Naive B cell (primary cell): Measurements from ENCODE around the gene GAB3. TPM values are rescaled to one million over a fixed set of nuclear protein-coding genes. Genes with fewer than 3 reads are reported as not detected.

Source experiments
- ATAC-seq, 2 donors: fragments of 150-1000 bp; cut with Tn5 transposase; 2 replicates each; pipeline ENCODE4 v1.10.0; 2021; ENCODE audit warnings: low read depth in 2 of 2, mild to moderate bottlenecking in 2 of 2, moderate library complexity in 2 of 2
- DNase-seq: peaks from one replicate; pipeline ENCODE4 v3.0.0; 2022
- H3K27ac Mint-ChIP-seq, 6 donors: one replicate each; pipeline ENCODE4 v1.8.0; 2020 to 2022; ENCODE audit warnings: mild to moderate bottlenecking in 6 of 6, mixed read lengths in 6 of 6, moderate library complexity in 5 of 6, inconsistent platforms in 2 of 6
- H3K27me3 Mint-ChIP-seq, 3 donors: one replicate each; pipeline ENCODE4 v1.8.0; 2021 to 2022; ENCODE audit warnings: mixed read lengths in 3 of 3, mild to moderate bottlenecking in 1 of 3
- H3K36me3 Mint-ChIP-seq, 2 donors: one replicate each; pipeline ENCODE4 v1.8.0; 2020 to 2022; ENCODE audit warnings: mixed read lengths in 2 of 2, inconsistent platforms in 1 of 2, mild to moderate bottlenecking in 1 of 2
- H3K4me1 Mint-ChIP-seq, 3 donors: one replicate each; pipeline ENCODE4 v1.8.0; 2020 to 2022; ENCODE audit warnings: mixed read lengths in 3 of 3, inconsistent platforms in 1 of 3, mild to moderate bottlenecking in 1 of 3, moderate library complexity in 1 of 3
- H3K4me3 Mint-ChIP-seq, 8 donors: one replicate each; pipeline ENCODE4 v1.8.0; 2020 to 2022; ENCODE audit warnings: mild to moderate bottlenecking in 8 of 8, mixed read lengths in 8 of 8, moderate library complexity in 8 of 8, inconsistent platforms in 2 of 8
- H3K9me3 Mint-ChIP-seq, 7 donors: one replicate each; pipeline ENCODE4 v1.8.0; 2020 to 2022; ENCODE audit warnings: mixed read lengths in 7 of 7, mild to moderate bottlenecking in 5 of 7, inconsistent platforms in 2 of 7, moderate library complexity in 1 of 7
- polyA plus RNA-seq, 6 donors: library from polyadenylated mRNA; unstranded; fragments of 300-500 nt; fragmentation: Illumina TruSeq; gene quantifications; one replicate each; pipeline ENCODE4 v1.2.3, GENCODE V29; 2021; ENCODE audit warnings: low read depth in 6 of 6

GAB3 gene
- polyA plus RNA-seq, 6 donors from 2014 or later = 2.4 to 4.3 (median 3.6) TPM

GRCh38 chrX:154738011-154738738, 12.7 kb downstream of the GAB3 start:
- Mint-ChIP-seq H3K36me3 (no peaks in the 10 kb centered on the region), H3K9me3 (peaks cover 0 to 7% (median 0%) of the 10 kb centered on the region in 7 donors), H3K4me3 (no peak overlapping the region), H3K27me3 (peaks cover 0 to 8% (median 0%) of the 10 kb centered on the region in 3 donors), H3K27ac (no peak overlapping the region), H3K4me1 (peaks cover 16 to 28% (median 18%) of the 10 kb centered on the region in 3 donors)
- DNase-seq = no peak
- ATAC-seq = no peak

GRCh38 chrX:154737136-154737535, 13.7 kb downstream of the GAB3 start:
- no peak for DNase-seq
- Mint-ChIP-seq H3K36me3 (no peaks in the 10 kb centered on the region), H3K4me3 (no peak overlapping the region), H3K27me3 (peaks cover 0 to 8% (median 0%) of the 10 kb centered on the region in 3 donors), H3K4me1 (peaks cover 24 to 36% (median 26%) of the 10 kb centered on the region in 3 donors), H3K27ac (peak overlapping the region in 3 of 6 donors; percentile 3 to 86 (median 79)), H3K9me3 (peaks cover 0 to 7% (median 0%) of the 10 kb centered on the region in 7 donors)
- no peak for ATAC-seq

- Mint-ChIP-seq H3K27me3 (peaks cover 0 to 8% (median 0%) of the 10 kb centered on the region in 3 donors), H3K4me3 (peak overlapping the region in 2 of 8 donors; percentile 40 to 55), H3K36me3 (no peaks in the 10 kb centered on the region), H3K27ac (peak overlapping the region in 5 of 6 donors; percentile 1 to 87 (median 70)), H3K4me1 (peaks cover 31 to 49% (median 32%) of the 10 kb centered on the region in 3 donors), H3K9me3 (peaks cover 0 to 7% (median 0%) of the 10 kb centered on the region in 7 donors)
- no peak for ATAC-seq
- DNase-seq = no peak
These were observed 15.0 kb downstream of the GAB3 start for GRCh38 chrX:154735695-154736393.

- DNase-seq (no peak), ATAC-seq (peak; percentile 76 to 81)
- peak overlapping the region in 5 of 6 donors; percentile 1 to 87 (median 51) for H3K27ac Mint-ChIP-seq
- H3K27me3 Mint-ChIP-seq = peaks cover 0 to 8% (median 0%) of the 10 kb centered on the region in 3 donors
- H3K9me3 Mint-ChIP-seq = peaks cover 0 to 7% (median 0%) of the 10 kb centered on the region in 7 donors
- H3K36me3 Mint-ChIP-seq = no peaks in the 10 kb centered on the region
- peaks cover 37 to 65% (median 40%) of the 10 kb centered on the region in 3 donors for H3K4me1 Mint-ChIP-seq
- peak overlapping the region; percentile 2 to 77 (median 68) for H3K4me3 Mint-ChIP-seq
These were observed 16.7 kb downstream of the GAB3 start for GRCh38 chrX:154734061-154734781.

- peaks cover 0 to 8% (median 0%) of the 10 kb centered on the region in 3 donors for H3K27me3 Mint-ChIP-seq
- peak overlapping the region in 1 of 8 donors; percentile 5 for H3K4me3 Mint-ChIP-seq
- peaks cover 0 to 7% (median 0%) of the 10 kb centered on the region in 7 donors for H3K9me3 Mint-ChIP-seq
- ATAC-seq (no peak), DNase-seq (no peak)
- no peaks in the 10 kb centered on the region for H3K36me3 Mint-ChIP-seq
- H3K4me1 Mint-ChIP-seq = peaks cover 34 to 65% (median 44%) of the 10 kb centered on the region in 3 donors
- peak overlapping the region in 3 of 6 donors; percentile 22 to 86 (median 59) for H3K27ac Mint-ChIP-seq
These were observed 17.8 kb downstream of the GAB3 start for GRCh38 chrX:154733066-154733425.

GRCh38 chrX:154732421-154733065, 18.3 kb downstream of the GAB3 start:
- H3K9me3 Mint-ChIP-seq = peaks cover 0 to 7% (median 0%) of the 10 kb centered on the region in 7 donors

GRCh38 chrX:154731881-154732280, 19.0 kb downstream of the GAB3 start:
- no peak for DNase-seq

More at GRCh38 chrX:154732421-154733065, 18.3 kb downstream of the GAB3 start:
- H3K4me3 Mint-ChIP-seq = peak overlapping the region in 2 of 8 donors; percentile 5 to 32
- ATAC-seq = no peak
- no peak for DNase-seq
- peak overlapping the region in 5 of 6 donors; percentile 22 to 86 (median 60) for H3K27ac Mint-ChIP-seq
- H3K27me3 Mint-ChIP-seq = peaks cover 0 to 8% (median 0%) of the 10 kb centered on the region in 3 donors
- no peaks in the 10 kb centered on the region for H3K36me3 Mint-ChIP-seq
- peaks cover 34 to 65% (median 47%) of the 10 kb centered on the region in 3 donors for H3K4me1 Mint-ChIP-seq

GRCh38 chrX:154731184-154731583, 19.7 kb downstream of the GAB3 start:
- Mint-ChIP-seq H3K4me3 (no peak overlapping the region), H3K27ac (peak overlapping the region in 1 of 6 donors; percentile 47), H3K4me1 (peaks cover 40 to 68% (median 53%) of the 10 kb centered on the region in 3 donors), H3K27me3 (peaks cover 0 to 8% (median 0%) of the 10 kb centered on the region in 3 donors), H3K36me3 (no peaks in the 10 kb centered on the region), H3K9me3 (peaks cover 0 to 3% (median 0%) of the 10 kb centered on the region in 7 donors)
- no peak for DNase-seq
- no peak for ATAC-seq

More at GRCh38 chrX:154731881-154732280, 19.0 kb downstream of the GAB3 start:
- H3K27ac Mint-ChIP-seq = peak overlapping the region in 1 of 6 donors; percentile 74
- no peak overlapping the region for H3K4me3 Mint-ChIP-seq
- ATAC-seq = no peak
- no peaks in the 10 kb centered on the region for H3K36me3 Mint-ChIP-seq
- peaks cover 0 to 3% (median 0%) of the 10 kb centered on the region in 7 donors for H3K9me3 Mint-ChIP-seq
- peaks cover 37 to 62% (median 53%) of the 10 kb centered on the region in 3 donors for H3K4me1 Mint-ChIP-seq
- H3K27me3 Mint-ChIP-seq = peaks cover 0 to 8% (median 0%) of the 10 kb centered on the region in 3 donors

GRCh38 chrX:154730253-154730891, 20.5 kb downstream of the GAB3 start:
- H3K27ac Mint-ChIP-seq = peak overlapping the region in 3 of 6 donors; percentile 54 to 71 (median 71)
- H3K9me3 Mint-ChIP-seq = no peaks in the 10 kb centered on the region
- peaks cover 0 to 1% (median 0%) of the 10 kb centered on the region in 3 donors for H3K27me3 Mint-ChIP-seq
- DNase-seq = no peak
- no peaks in the 10 kb centered on the region for H3K36me3 Mint-ChIP-seq
- H3K4me1 Mint-ChIP-seq = peaks cover 35 to 61% (median 60%) of the 10 kb centered on the region in 3 donors
- H3K4me3 Mint-ChIP-seq = no peak overlapping the region
- no peak for ATAC-seq

GRCh38 chrX:154729439-154729838, 21.4 kb downstream of the GAB3 start:
- no peak for ATAC-seq
- peaks cover 35 to 64% (median 56%) of the 10 kb centered on the region in 3 donors for H3K4me1 Mint-ChIP-seq
- no peak for DNase-seq
- H3K9me3 Mint-ChIP-seq = no peaks in the 10 kb centered on the region
- H3K4me3 Mint-ChIP-seq = no peak overlapping the region
- peak overlapping the region in 2 of 6 donors; percentile 10 to 81 for H3K27ac Mint-ChIP-seq
- H3K27me3 Mint-ChIP-seq = no peaks in the 10 kb centered on the region
- no peaks in the 10 kb centered on the region for H3K36me3 Mint-ChIP-seq

- Mint-ChIP-seq H3K27ac (no peak overlapping the region), H3K36me3 (no peaks in the 10 kb centered on the region), H3K27me3 (no peaks in the 10 kb centered on the region), H3K9me3 (no peaks in the 10 kb centered on the region), H3K4me1 (peaks cover 29 to 58% (median 48%) of the 10 kb centered on the region in 3 donors), H3K4me3 (no peak overlapping the region)
- DNase-seq (no peak), ATAC-seq (no peak)
These were observed 22.3 kb downstream of the GAB3 start for GRCh38 chrX:154728431-154729190.
